Epithelial cell of proximal tubule (primary cell): Measurements from ENCODE around the gene FYCO1. TPM values are rescaled to one million over a fixed set of nuclear protein-coding genes. Genes with fewer than 3 reads are reported as not detected.

ENCODE experiments used
- DNase-seq: peaks from one replicate; pipeline ENCODE4 v3.0.0-alpha.2; 2011; ENCODE audit warnings: low read depth
- H3K4me3 ChIP-seq: 2 replicates; pipeline ENCODE4 v1.5.1; 2011; ENCODE audit warnings: low read depth, mild to moderate bottlenecking, low read length
- CTCF ChIP-seq: conservative IDR thresholded peaks from 2 replicates; pipeline ENCODE4 v1.5.1; 2012; ENCODE audit warnings: low read depth, mild to moderate bottlenecking, low read length
- total RNA-seq: library from RNA; depleted of rRNA; stranded (reverse); fragments of >200 nt; gene quantifications from 2 replicates; pipeline ENCODE4 v1.2.3, GENCODE V29; 2015

The FYCO1 gene
- total RNA-seq, 1 donor from 2014 or later: 10.3 TPM

- DNase-seq: no peak
- TF ChIP-seq CTCF: no peak
- no peak overlapping the region for H3K4me3 ChIP-seq
Measured at GRCh38 chr3:45983770-45984169, 11.9 kb downstream of the FYCO1 start.

GRCh38 chr3:45981346-45982074 lies 14.1 kb downstream of the FYCO1 start:
- H3K4me3 ChIP-seq: no peak overlapping the region
- TF ChIP-seq CTCF: no peak
- DNase-seq: peak; percentile 84

GRCh38 chr3:45980819-45981218 lies 14.8 kb downstream of the FYCO1 start:
- DNase-seq: no peak
- H3K4me3 ChIP-seq: no peak overlapping the region
- no peak for TF ChIP-seq CTCF

- no peak for DNase-seq
- no peak for TF ChIP-seq CTCF
- no peak overlapping the region for H3K4me3 ChIP-seq
Measured at GRCh38 chr3:45980229-45980813, 15.3 kb downstream of the FYCO1 start.

GRCh38 chr3:45979378-45979777 lies 16.2 kb downstream of the FYCO1 start:
- no peak for TF ChIP-seq CTCF
- no peak for DNase-seq
- H3K4me3 ChIP-seq: no peak overlapping the region

- no peak overlapping the region for H3K4me3 ChIP-seq
- DNase-seq: no peak
- no peak for TF ChIP-seq CTCF
Measured at GRCh38 chr3:45978006-45978761, 17.4 kb downstream of the FYCO1 start.
